Gastroesophageal sphincter (tissue), 4 donors: Measurements from ENCODE around the gene PTPRG. TPM values are rescaled to one million over a fixed set of nuclear protein-coding genes. Genes with fewer than 3 reads are reported as not detected.

ENCODE experiments used
- ATAC-seq: fragments of 150-250 bp; one replicate; pipeline ENCODE4 v1.9.1; 2016; ENCODE audit warnings: mild to moderate bottlenecking, moderate library complexity
- H3K27ac ChIP-seq, 4 donors: fragments of 200-600 bp; sonication (generic) in 3 of 4; 1 replicate in 3 of 4; 2 replicates in 1 of 4; pipeline ENCODE4 v1.5.1; 2016 to 2019
- H3K27me3 ChIP-seq: fragments of 200-600 bp; sonication (generic); one replicate; pipeline ENCODE4 v1.5.1; 2019
- H3K36me3 ChIP-seq, 2 donors: fragments of 200-600 bp; sonication (generic); one replicate each; pipeline ENCODE4 v1.5.1; 2019; ENCODE audit warnings: control low read depth in 1 of 2
- H3K4me1 ChIP-seq, 3 donors: fragments of 200-600 bp; sonication (generic); 1 replicate in 2 of 3; 2 replicates in 1 of 3; pipeline ENCODE4 v1.5.1; 2016 to 2019; ENCODE audit warnings: control low read depth in 2 of 3
- H3K4me3 ChIP-seq, 2 donors: fragments of 200-600 bp; sonication (generic); one replicate each; pipeline ENCODE4 v1.5.1; 2019; ENCODE audit warnings: mild to moderate bottlenecking in 1 of 2, moderate library complexity in 1 of 2
- H3K9me3 ChIP-seq, 3 donors: fragments of 200-600 bp; sonication (generic); one replicate each; pipeline ENCODE4 v1.5.1; 2017 to 2019; ENCODE audit warnings: control low read depth in 2 of 3
- EP300 ChIP-seq: sonication (generic); formaldehyde crosslinking; IDR thresholded peaks from one replicate; pipeline ENCODE4 v1.6.1; 2017; ENCODE audit warnings: antibody characterized with exemption, mild to moderate bottlenecking
- POLR2A ChIP-seq, 2 donors: fragments of 450-650 bp; IDR thresholded peaks; one replicate each; pipeline ENCODE4 v1.6.1; 2017; ENCODE audit warnings: antibody characterized with exemption in 2 of 2, mild to moderate bottlenecking in 2 of 2, moderate library complexity in 1 of 2
- POLR2AphosphoS5 ChIP-seq: sonication (generic); formaldehyde crosslinking; IDR thresholded peaks from one replicate; pipeline ENCODE4 v1.6.1; 2017; ENCODE audit warnings: antibody characterized with exemption
- WGBS, 2 donors: methylation state at CpG; one replicate each; pipeline ENCODE4 v1.1.5; 2018; ENCODE audit warnings: low coverage in 1 of 2; 5-methylcytosine and 5-hydroxymethylcytosine counted together
- total RNA-seq, 4 donors: library from RNA; depleted of rRNA; stranded (reverse); fragments of >200 nt; gene quantifications; one replicate each; pipeline ENCODE4 v1.1.0, GENCODE V29; 2016
- TF ChIP-seq, protein P1 (sequence below), 4 experiments: fragments of 200-600 bp in 2 of 4; fragments of 450-650 bp in 2 of 4; sonication (generic) in 1 of 4; IDR thresholded peaks; one replicate each; pipeline ENCODE4 v1.5.1; 2017 to 2019; ENCODE audit warnings: antibody characterized with exemption in 4 of 4, mild to moderate bottlenecking in 2 of 4, moderate library complexity in 2 of 4

PTPRG gene
- total RNA-seq, 4 donors from 2014 or later, result 48.7 to 81.9 (median 52.8) TPM

DNA sequence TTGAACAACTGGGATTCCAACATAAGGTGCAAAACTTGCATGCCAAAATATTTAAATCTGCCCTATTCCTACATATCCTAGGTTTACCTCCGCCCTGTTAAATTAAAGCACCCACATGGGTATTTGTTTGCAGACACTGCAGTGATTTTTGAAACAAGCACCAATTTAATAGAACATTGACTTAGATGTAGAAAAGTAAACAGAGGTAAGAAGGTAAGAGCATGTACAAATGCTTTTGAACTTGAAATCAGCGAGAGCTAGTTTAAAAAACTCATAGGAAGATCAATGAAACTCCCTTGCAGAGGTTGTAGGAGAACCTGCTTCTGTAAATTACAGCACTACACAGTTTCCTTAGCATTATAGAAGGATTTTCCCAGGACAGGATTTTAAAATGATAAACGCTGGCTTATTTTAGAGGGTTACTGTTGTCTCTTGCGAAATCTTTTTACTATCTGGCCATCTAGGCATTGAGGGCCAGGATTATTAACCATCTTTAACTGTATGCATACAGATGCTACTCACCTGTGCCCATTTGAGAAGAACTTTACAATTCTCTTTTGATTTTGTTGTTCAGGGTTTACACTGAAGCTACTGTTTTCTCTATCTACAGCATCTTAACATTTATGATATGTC, 527.2 kb downstream of the PTPRG start:
- Histone ChIP-seq H3K27me3 (no peaks in the 10 kb centered on the region), H3K4me3 (no peak overlapping the region), H3K9me3 (no peaks in the 10 kb centered on the region), H3K27ac (no peak overlapping the region), H3K36me3 (no peaks in the 10 kb centered on the region), H3K4me1 (peaks cover 0 to 9% (median 7%) of the 10 kb centered on the region in 3 donors)
- TF ChIP-seq, protein P1, sequence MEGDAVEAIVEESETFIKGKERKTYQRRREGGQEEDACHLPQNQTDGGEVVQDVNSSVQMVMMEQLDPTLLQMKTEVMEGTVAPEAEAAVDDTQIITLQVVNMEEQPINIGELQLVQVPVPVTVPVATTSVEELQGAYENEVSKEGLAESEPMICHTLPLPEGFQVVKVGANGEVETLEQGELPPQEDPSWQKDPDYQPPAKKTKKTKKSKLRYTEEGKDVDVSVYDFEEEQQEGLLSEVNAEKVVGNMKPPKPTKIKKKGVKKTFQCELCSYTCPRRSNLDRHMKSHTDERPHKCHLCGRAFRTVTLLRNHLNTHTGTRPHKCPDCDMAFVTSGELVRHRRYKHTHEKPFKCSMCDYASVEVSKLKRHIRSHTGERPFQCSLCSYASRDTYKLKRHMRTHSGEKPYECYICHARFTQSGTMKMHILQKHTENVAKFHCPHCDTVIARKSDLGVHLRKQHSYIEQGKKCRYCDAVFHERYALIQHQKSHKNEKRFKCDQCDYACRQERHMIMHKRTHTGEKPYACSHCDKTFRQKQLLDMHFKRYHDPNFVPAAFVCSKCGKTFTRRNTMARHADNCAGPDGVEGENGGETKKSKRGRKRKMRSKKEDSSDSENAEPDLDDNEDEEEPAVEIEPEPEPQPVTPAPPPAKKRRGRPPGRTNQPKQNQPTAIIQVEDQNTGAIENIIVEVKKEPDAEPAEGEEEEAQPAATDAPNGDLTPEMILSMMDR (IDR thresholded peaks at IDR 0.05), result no peak
- TF ChIP-seq POLR2AphosphoS5, result no peak
- no peak for TF ChIP-seq EP300
- TF ChIP-seq POLR2A (IDR thresholded peaks at IDR 0.05), result no peak
- no peak for ATAC-seq
- WGBS, 2 donors, result 83 to 87% methylated on average over 3 to 4 of the region's 4 CpGs

DNA sequence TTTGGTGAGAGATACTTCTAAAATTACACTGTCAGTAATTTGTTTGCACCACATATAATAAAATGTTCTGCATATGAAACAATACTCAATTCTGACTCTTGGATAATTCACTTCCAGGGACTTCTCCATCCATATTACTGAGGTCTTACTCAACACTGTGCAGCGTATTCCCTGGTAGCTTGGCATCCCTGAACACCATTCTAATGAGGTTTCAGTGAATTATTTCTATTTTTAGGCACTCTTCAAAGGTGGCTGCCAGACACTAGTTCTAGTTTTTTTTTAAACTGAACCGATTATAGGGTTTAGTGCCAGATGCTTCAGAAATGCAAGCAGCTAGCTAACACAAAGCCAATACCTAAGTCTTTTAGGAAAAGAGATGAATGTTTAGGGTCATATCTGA, 528.7 kb downstream of the PTPRG start:
- TF ChIP-seq EP300 (no peak), POLR2AphosphoS5 (no peak), POLR2A (IDR thresholded peaks at IDR 0.05) (no peak)
- TF ChIP-seq, protein P1 (IDR thresholded peaks at IDR 0.05), result no peak
- ATAC-seq, result no peak
- Histone ChIP-seq H3K9me3 (no peaks in the 10 kb centered on the region), H3K36me3 (no peaks in the 10 kb centered on the region), H3K4me1 (peaks cover 0 to 9% (median 7%) of the 10 kb centered on the region in 3 donors), H3K27ac (no peak overlapping the region), H3K4me3 (no peak overlapping the region), H3K27me3 (no peaks in the 10 kb centered on the region)
- WGBS, 2 donors, result 57 to 61% methylated on average over 2 of the region's 2 CpGs

DNA sequence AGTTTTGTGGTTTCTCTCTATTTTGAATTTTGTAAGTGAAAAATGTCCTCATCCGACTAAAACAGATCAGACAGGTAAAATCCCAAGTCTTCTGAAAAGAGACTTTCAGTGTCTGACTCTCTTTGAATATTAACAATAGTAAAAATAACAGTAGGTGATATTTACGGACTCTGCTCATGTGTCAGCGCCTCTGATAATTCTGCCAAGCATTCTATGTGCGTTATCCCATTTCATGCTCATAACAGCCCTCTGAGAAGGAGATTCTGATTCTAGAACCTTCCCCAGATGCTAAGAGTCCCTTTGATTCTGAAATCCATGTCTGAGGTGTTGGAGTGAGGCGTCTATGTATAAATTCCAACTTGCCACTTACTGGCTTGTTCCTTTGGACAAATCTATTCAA, 529.1 kb downstream of the PTPRG start:
- Histone ChIP-seq H3K4me3 (no peak overlapping the region), H3K27ac (no peak overlapping the region), H3K9me3 (no peaks in the 10 kb centered on the region), H3K36me3 (no peaks in the 10 kb centered on the region), H3K27me3 (no peaks in the 10 kb centered on the region), H3K4me1 (peaks cover 0 to 9% (median 7%) of the 10 kb centered on the region in 3 donors)
- TF ChIP-seq EP300 (no peak), POLR2A (IDR thresholded peaks at IDR 0.05) (no peak), POLR2AphosphoS5 (no peak)
- TF ChIP-seq, protein P1 (IDR thresholded peaks at IDR 0.05), result no peak
- WGBS, 2 donors, result 92 to 96% methylated on average over 5 of the region's 5 CpGs
- no peak for ATAC-seq

DNA sequence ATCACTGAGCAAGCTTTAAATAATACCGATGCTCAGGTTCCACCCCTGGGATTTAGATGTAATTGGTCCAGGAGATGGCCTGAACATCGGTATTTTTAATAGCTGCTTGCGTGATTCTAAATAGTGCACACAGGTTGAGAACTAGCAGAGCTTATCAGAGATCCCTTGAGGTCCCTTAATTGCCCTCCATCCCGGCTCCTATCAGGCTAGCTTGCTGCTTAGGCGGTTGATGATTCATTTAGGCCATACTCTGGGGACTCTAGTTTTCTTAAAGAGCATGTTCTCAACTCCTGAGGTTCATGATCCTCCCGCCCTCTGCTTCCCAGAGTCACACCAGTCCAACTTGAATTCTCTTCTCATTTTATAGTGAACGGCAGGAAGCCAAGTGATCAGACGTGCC, 531.7 kb downstream of the PTPRG start:
- peaks cover 0 to 18% (median 7%) of the 10 kb centered on the region in 3 donors for H3K4me1 ChIP-seq
- 90 to 96% methylated on average over 5 to 7 of the region's 8 CpGs for WGBS, 2 donors
- no peak overlapping the region for H3K4me3 ChIP-seq

More for the DNA sequence above, 531.7 kb downstream of the PTPRG start:
- ATAC-seq, result no peak
- TF ChIP-seq POLR2AphosphoS5, result no peak
- TF ChIP-seq EP300, result no peak
- no peak for TF ChIP-seq POLR2A (IDR thresholded peaks at IDR 0.05)
- TF ChIP-seq, protein P1 (IDR thresholded peaks at IDR 0.05), result no peak
- H3K27ac ChIP-seq, result no peak overlapping the region
- H3K27me3 ChIP-seq, result no peaks in the 10 kb centered on the region
- no peaks in the 10 kb centered on the region for H3K36me3 ChIP-seq
- no peaks in the 10 kb centered on the region for H3K9me3 ChIP-seq
